Peyer's patch (tissue), 4 donors: Measurements from ENCODE around the gene ASXL3.

Source experiments
- CTCF ChIP-seq, 6 experiments: fragments of 450-650 bp in 4 of 6; fragments of 200-600 bp in 2 of 6; sonication (generic) in 1 of 6; IDR thresholded peaks; one replicate each; pipeline ENCODE4 v1.5.1; 2017 to 2019; ENCODE audit warnings: antibody characterized with exemption in 6 of 6, mild to moderate bottlenecking in 3 of 6, moderate library complexity in 1 of 6
- POLR2A ChIP-seq, 2 donors: fragments of 450-650 bp; IDR thresholded peaks; one replicate each; pipeline ENCODE4 v1.5.1; 2017; ENCODE audit warnings: antibody characterized with exemption in 2 of 2, mild to moderate bottlenecking in 2 of 2, moderate library complexity in 2 of 2

DNA sequence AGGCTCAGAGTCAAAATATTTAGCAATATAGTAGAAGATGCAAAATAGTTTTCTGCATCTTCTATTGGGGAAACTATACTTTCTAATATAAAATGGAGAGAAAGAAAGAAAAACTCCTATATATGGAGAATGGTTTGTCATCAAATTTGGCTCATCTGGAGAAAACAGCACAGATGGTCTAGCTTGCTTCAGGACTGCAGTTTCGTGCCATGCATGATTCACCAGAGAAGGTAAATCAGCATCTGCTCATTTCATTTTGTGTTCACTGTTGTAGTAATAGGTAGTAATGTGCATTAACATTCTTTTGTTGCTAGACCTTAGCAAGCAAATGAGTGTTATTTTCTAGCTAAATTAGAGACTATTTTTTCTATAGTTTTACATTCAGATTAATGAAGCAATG, 179.0 kb downstream of the ASXL3 start:
- TF ChIP-seq CTCF (IDR thresholded peaks at IDR 0.05): no peak
- TF ChIP-seq POLR2A (IDR thresholded peaks at IDR 0.05): no peak
